GM18951 (cell line): ENCODE results near the gene C2orf80.

Experiments used
- POLR2A ChIP-seq: IDR thresholded peaks from 4 replicates; pipeline ENCODE4 v1.6.1; 2011; ENCODE audit warnings: mild to moderate bottlenecking; ENCODE audit not compliant: insufficient read length, insufficient read depth; ENCODE audit errors: extremely low read depth
- in situ Hi-C: fragments of 300-500 bp; cut with MboI; formaldehyde crosslinking; loops from one replicate; pipeline ENCODE4 v1.12.0; 2022; ENCODE audit warnings: low sequenced_read_pairs, mixed read lengths, inconsistent platforms; ENCODE audit not compliant: unreplicated experiment

C2orf80 gene

DNA sequence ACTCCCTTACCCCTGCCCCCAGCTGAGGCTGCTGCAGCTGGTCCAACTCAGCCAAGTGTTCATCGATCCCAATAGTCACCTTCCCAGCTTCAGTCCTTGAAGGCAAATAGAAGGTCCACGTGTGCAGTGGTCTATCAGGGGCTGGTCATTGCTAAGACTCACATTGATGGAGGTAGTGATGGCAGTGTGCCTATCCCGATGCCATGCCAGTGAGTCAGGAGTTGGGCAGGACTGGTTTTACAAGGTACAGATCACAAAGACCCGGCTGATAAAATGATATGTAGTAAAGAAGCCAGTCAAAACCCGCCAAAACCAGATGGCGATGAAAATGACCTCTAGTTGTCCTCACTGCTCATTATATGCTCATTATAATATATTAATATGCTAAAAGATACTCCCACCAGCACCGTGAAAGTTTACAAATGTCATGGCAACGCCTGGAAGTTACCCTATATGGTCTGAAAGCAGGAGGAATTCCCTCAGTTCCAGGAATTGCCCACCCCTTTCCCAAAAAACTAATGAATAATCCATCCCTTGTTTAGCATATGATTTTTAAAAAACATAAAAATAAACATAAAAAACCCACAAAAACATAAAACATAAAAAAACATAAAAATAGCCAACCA lies 2.9 kb upstream of the C2orf80 start:
- in situ Hi-C loops: no loop called here
- no peak for TF ChIP-seq POLR2A

DNA sequence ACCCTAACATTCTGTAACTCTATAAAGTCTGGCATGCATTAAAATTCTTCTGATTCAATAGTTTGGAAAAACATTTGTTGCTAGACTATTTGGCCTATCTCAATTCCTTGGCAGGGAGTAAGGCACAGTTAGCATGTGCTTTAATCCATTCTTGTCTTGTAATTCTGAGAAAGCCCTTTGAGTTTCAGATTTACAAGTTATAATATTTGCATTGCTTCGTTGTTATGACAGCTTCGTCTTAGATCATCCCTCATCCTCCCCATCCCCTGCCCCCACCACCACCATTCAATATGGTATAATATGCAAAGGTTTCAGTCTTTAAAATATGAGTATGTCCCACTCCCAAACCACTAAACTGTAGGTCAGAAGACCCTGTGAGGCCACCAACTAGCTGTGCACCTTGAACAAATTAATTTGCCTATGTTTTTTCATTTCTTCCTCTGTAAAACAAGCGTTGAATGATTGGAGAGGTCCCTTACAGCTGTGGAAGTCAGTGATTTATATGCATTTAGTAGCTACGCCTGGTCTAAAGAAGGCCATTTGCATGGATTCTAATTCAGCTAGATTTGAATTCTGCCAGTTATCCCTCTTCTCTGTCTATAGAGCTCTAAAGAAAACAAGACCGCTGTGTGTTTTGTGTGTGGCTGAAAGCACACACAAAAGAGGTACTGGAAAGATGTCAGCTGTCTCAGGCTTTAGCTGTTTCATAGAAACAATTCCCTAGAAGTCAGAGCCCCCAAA lies 591 bp downstream of the C2orf80 start:
- in situ Hi-C loops: no loop called here
- no peak for TF ChIP-seq POLR2A

DNA sequence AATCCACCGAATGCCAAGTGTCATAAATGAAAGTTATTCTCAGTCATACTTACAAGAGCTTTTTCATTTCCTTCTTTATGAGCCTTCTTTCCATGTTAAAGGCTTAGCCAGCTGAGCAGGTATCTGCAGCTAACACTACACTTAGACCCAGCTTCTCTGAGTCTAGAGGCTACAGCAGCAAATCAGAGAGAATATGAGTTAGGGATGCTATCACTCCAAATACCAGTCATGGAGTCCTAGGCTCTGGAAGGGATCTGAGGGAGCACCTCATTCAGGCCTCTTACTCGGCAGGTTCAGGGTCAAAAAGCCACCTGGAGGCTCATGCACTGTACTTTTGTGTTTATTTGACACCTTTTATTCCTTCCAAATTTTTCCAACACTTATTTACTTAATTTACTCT lies 2.9 kb downstream of the C2orf80 start:
- in situ Hi-C loops: no loop called here
- no peak for TF ChIP-seq POLR2A

DNA sequence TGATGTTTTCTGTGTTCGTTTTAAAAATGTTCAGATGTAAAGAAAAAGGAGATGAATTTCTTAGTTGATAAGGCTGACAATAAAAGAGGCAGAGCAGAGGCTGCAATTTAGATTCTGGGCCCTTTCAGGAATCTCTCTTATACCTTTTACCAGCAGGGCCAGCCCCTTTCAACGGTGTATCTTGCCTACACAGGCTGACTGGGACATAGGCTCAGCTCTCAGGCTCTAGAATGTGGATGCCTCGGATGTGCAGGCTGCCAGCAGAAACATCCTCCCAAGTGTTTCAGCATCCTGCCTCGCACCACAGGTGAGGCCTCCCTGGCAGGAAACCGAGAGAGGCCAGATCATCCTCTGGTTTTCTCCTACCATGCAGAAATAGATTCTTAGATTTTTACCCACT lies 3.4 kb downstream of the C2orf80 start:
- no peak for TF ChIP-seq POLR2A
- in situ Hi-C loops: no loop called here

- TF ChIP-seq POLR2A: no peak
- in situ Hi-C loops: no loop called here
Measured at GRCh38 chr2:208183972-208184705, 5.7 kb downstream of the C2orf80 start.

DNA sequence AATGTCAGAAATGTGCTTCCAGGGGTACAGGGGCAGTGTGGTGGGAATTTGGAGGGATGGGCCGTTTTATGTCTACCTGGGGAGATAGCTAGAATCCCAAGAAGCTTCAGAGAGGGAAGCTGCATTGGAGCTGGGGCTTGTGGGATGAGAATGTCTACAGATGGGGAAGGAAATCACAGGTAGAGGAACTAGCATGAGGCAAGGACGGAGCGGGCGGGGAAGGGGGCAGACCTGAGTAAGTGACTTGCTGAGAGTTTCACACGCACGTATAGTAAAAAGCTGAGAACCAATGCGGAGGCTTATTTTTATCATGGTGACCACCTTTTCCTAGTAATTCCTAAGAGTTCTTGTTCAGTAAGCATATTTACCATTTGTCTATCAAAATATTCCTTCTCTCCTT lies 6.3 kb downstream of the C2orf80 start:
- TF ChIP-seq POLR2A: no peak
- in situ Hi-C loops: no loop called here

GRCh38 chr2:208182835-208183234 lies 7.0 kb downstream of the C2orf80 start:
- in situ Hi-C loops: no loop called here
- no peak for TF ChIP-seq POLR2A

GRCh38 chr2:208179028-208179609 lies 10.7 kb downstream of the C2orf80 start:
- in situ Hi-C loops: no loop called here
- no peak for TF ChIP-seq POLR2A

- TF ChIP-seq POLR2A: no peak
- in situ Hi-C loops: no loop called here
Measured at GRCh38 chr2:208175840-208176153, 14.0 kb downstream of the C2orf80 start.

- in situ Hi-C loops: no loop called here
Measured at GRCh38 chr2:208175069-208175839, 14.6 kb downstream of the C2orf80 start.

DNA sequence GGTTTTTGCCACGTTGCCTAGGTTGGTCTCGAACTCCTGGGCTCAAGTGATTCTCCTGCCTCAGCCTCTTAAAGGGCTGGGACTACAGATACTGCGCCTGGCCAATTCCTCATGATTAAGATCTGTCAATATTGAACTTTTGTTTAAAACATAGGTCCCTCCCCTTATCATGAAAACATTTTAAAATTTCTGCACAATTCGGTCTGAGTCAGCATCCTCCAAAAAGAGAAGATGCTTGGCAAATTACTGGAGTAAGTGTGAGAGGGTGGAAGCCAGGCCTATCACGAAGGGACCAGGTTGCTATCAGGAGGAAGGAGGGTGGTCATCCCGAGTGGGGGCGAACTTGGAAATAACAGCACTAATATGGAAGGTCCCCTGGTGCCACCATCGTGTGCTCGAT lies 15.7 kb downstream of the C2orf80 start:
- no peak for TF ChIP-seq POLR2A

More at GRCh38 chr2:208175069-208175839, 14.6 kb downstream of the C2orf80 start:
- TF ChIP-seq POLR2A: no peak

GRCh38 chr2:208172125-208172524 lies 17.7 kb downstream of the C2orf80 start:
- in situ Hi-C loops: no loop called here
- TF ChIP-seq POLR2A: no peak

More for the DNA sequence above, 15.7 kb downstream of the C2orf80 start:
- in situ Hi-C loops: no loop called here
